GM10248 (cell line): ENCODE data around the gene GALNT15.

Source experiments
- CTCF ChIA-PET: fragments of 300-600 bp; sonication (Branson Sonifier 250); formaldehyde crosslinking; extraction: SDS; loops from one replicate; lab custom pipeline; 2021; ENCODE audit warnings: antibody characterized with exemption; lab: Yijun Ruan, JAX
- POLR2A ChIA-PET: fragments of 350-650 bp; sonication (Branson Sonifier 250); formaldehyde crosslinking; extraction: SDS; loops from one replicate; lab custom pipeline; 2020; ENCODE audit warnings: antibody characterized with exemption; lab: Yijun Ruan, JAX
- DNase-seq: peaks from one replicate; pipeline ENCODE4 v3.0.0; 2012; ENCODE audit errors: extremely low spot score
- CTCF ChIP-seq: IDR thresholded peaks from 2 replicates; pipeline ENCODE4 v1.5.1; 2012; ENCODE audit warnings: mild to moderate bottlenecking, low read depth; ENCODE audit errors: extremely low read depth, missing control alignments, control extremely low read depth

The GALNT15 gene

GRCh38 chr3:16240229-16241023, 65.9 kb downstream of the GALNT15 start:
- CTCF ChIA-PET = no interaction called here
- POLR2A ChIA-PET = no interaction called here

GRCh38 chr3:16241225-16241624, 66.7 kb downstream of the GALNT15 start:
- no peak for TF ChIP-seq CTCF
- CTCF ChIA-PET = interaction anchor here (0.7 to 3.6 kb wide), 2 partner anchors 192 to 283 kb away, joined by 3 to 21 read pairs; no protein-coding TSS in a partner anchor
- POLR2A ChIA-PET = interaction anchor here (0.6 kb wide), 1 partner anchor 189 kb away, joined by 4 read pairs; no protein-coding TSS in a partner anchor
- no peak for DNase-seq

More at GRCh38 chr3:16240229-16241023, 65.9 kb downstream of the GALNT15 start:
- TF ChIP-seq CTCF = no peak
- no peak for DNase-seq

GRCh38 chr3:16242177-16242576, 67.7 kb downstream of the GALNT15 start:
- ChIA-PET CTCF (interaction anchor here (3.6 kb wide), 1 partner anchor 193 kb away, joined by 21 read pairs; no protein-coding TSS in a partner anchor), POLR2A (no interaction called here)
- no peak for TF ChIP-seq CTCF
- DNase-seq = no peak

- POLR2A ChIA-PET = no interaction called here
- CTCF ChIA-PET = interaction anchor here (0.7 to 3.6 kb wide), 12 partner anchors 9 to 614 kb away, joined by 3 to 21 read pairs (median 3); no protein-coding TSS in a partner anchor
- DNase-seq = no peak
- no peak for TF ChIP-seq CTCF
Observed at GRCh38 chr3:16243706-16244490, 69.4 kb downstream of the GALNT15 start.

- CTCF ChIA-PET = interaction anchor here (1.1 to 1.3 kb wide), 3 partner anchors 12 to 198 kb away, joined by 3 to 7 read pairs (median 5); no protein-coding TSS in a partner anchor
- DNase-seq = no peak
- POLR2A ChIA-PET = no interaction called here
- no peak for TF ChIP-seq CTCF
Observed at GRCh38 chr3:16245609-16246008, 71.1 kb downstream of the GALNT15 start.
